K562 (cell line): ENCODE results near the gene PRKAR2B. TPM values are rescaled to one million over a fixed set of nuclear protein-coding genes. Genes with fewer than 3 reads are reported as not detected.

Experiments used
- C11orf30 ChIP-seq: fragments of 450-650 bp; IDR thresholded peaks from 2 replicates; pipeline ENCODE4 v1.6.1; 2016; ENCODE audit warnings: low read depth, mild to moderate bottlenecking
- CBFA2T2 ChIP-seq: fragments of 450-650 bp; conservative IDR thresholded peaks from 2 replicates; pipeline ENCODE4 v1.6.1; 2017; ENCODE audit warnings: mild to moderate bottlenecking
- CBFA2T3 ChIP-seq: fragments of 450-650 bp; IDR thresholded peaks from 2 replicates; pipeline ENCODE4 v1.6.1; 2017
- DNMT1 ChIP-seq: fragments of 450-650 bp; IDR thresholded peaks from 2 replicates; pipeline ENCODE4 v1.6.1; 2016; ENCODE audit warnings: antibody characterized with exemption, mild to moderate bottlenecking
- GATA2 ChIP-seq: sonication (generic); formaldehyde crosslinking; IDR thresholded peaks from 2 replicates; pipeline ENCODE4 v1.4.0; 2020; ENCODE audit warnings: mild to moderate bottlenecking, missing genetic modification reagents
- HNRNPUL1 ChIP-seq: fragments of 200-400 bp; formaldehyde crosslinking; IDR thresholded peaks from 2 replicates; pipeline ENCODE4 v1.6.1; 2017; ENCODE audit warnings: low read length
- KAT7 ChIP-seq: sonication (generic); formaldehyde crosslinking; IDR thresholded peaks from 2 replicates; pipeline ENCODE4 v1.8.0; 2022; ENCODE audit warnings: missing genetic modification reagents, mild to moderate bottlenecking, borderline replicate concordance
- MEIS2 ChIP-seq: fragments of 450-650 bp; IDR thresholded peaks from 2 replicates; pipeline ENCODE4 v1.6.1; 2014; ENCODE audit warnings: mild to moderate bottlenecking; ENCODE audit not compliant: partially characterized antibody
- NFIX ChIP-seq: fragments of 250-450 bp; sonication (Bioruptor Pico); IDR thresholded peaks from 2 replicates; pipeline ENCODE4 v1.4.0; 2020; ENCODE audit warnings: low read depth, mild to moderate bottlenecking, moderate library complexity
- NR2C1 ChIP-seq, 2 experiments: fragments of 450-650 bp; IDR thresholded peaks; 2 replicates each; pipeline ENCODE4 v1.6.1; 2017; ENCODE audit warnings: mild to moderate bottlenecking in 2 of 2, antibody characterized with exemption in 1 of 2, inconsistent platforms in 1 of 2, missing compliant biosample characterization in 1 of 2, missing genetic modification characterization in 1 of 2
- POLR2H ChIP-seq: IDR thresholded peaks from 2 replicates; pipeline ENCODE4 v1.6.1; 2016; ENCODE audit warnings: missing genetic modification characterization, low read depth, mild to moderate bottlenecking, control low read depth, missing compliant biosample characterization, moderate library complexity
- POLR3A ChIP-seq: IDR thresholded peaks from 2 replicates; pipeline ENCODE4 v1.6.1; 2011; ENCODE audit warnings: borderline replicate concordance, mild to moderate bottlenecking, moderate library complexity; ENCODE audit not compliant: insufficient read length, insufficient read depth; ENCODE audit errors: extremely low read depth
- RBM17 ChIP-seq: fragments of 200-400 bp; formaldehyde crosslinking; IDR thresholded peaks from 2 replicates; pipeline ENCODE4 v1.6.1; 2017; ENCODE audit warnings: low read depth, mild to moderate bottlenecking, low read length, borderline replicate concordance
- STAG1 ChIP-seq: sonication (generic); formaldehyde crosslinking; IDR thresholded peaks from 2 replicates; pipeline ENCODE4 v1.5.0; 2020; ENCODE audit warnings: missing genetic modification reagents, borderline replicate concordance
- TEAD1 ChIP-seq, 2 experiments: fragments of 450-650 bp in 1 of 2; sonication (generic) in 1 of 2; formaldehyde crosslinking; IDR thresholded peaks; 2 replicates each; pipeline versions ENCODE4 v1.4.0 to v1.8.0; 2020 to 2022; ENCODE audit warnings: mild to moderate bottlenecking in 2 of 2, missing genetic modification reagents in 1 of 2
- TOE1 ChIP-seq, 2 experiments: fragments of 450-650 bp in 1 of 2; sonication (generic) in 1 of 2; formaldehyde crosslinking in 1 of 2; IDR thresholded peaks; 2 replicates each; pipeline versions ENCODE4 v1.7.1 to v1.8.0; 2016 to 2022; ENCODE audit warnings: borderline replicate concordance in 2 of 2, mild to moderate bottlenecking in 2 of 2, antibody characterized with exemption in 1 of 2, inconsistent platforms in 1 of 2, low read depth in 1 of 2, missing genetic modification reagents in 1 of 2, moderate library complexity in 1 of 2
- ZNF239 ChIP-seq: fragments of 250-450 bp; sonication (Bioruptor Pico); IDR thresholded peaks from 2 replicates; pipeline ENCODE4 v1.4.0; 2020; ENCODE audit warnings: mild to moderate bottlenecking
- ZNF274 ChIP-seq: IDR thresholded peaks from 2 replicates; pipeline ENCODE4 v1.6.1; 2011; ENCODE audit warnings: low read depth, mild to moderate bottlenecking, low read length, moderate library complexity, borderline replicate concordance
- ZNF316 ChIP-seq: fragments of 450-650 bp; IDR thresholded peaks from 2 replicates; pipeline ENCODE4 v1.6.1; 2016
- polyA plus RNA-seq, 8 experiments: library from polyadenylated mRNA; depleted of rRNA in 4 of 8; stranded (reverse) in 5 of 8; unstranded in 3 of 8; fragments of >200 nt; fragmentation: Nextera tagmentation in 2 of 8; fragmentation: Illumina TruSeq in 1 of 8; extraction: Ambion mirVana in 2 of 8; extraction: Trizol in 1 of 8; gene quantifications; 2 replicates each; pipeline versions ENCODE4 v1.2.1 to v1.2.3, GENCODE V29; 2011 to 2014; ENCODE audit warnings: inconsistent platforms in 1 of 8, missing spikeins in 1 of 8
- total RNA-seq, 7 experiments: library from RNA; depleted of rRNA in 6 of 7; stranded (reverse); fragments of >200 nt in 6 of 7; fragmentation: Illumina TruSeq in 2 of 7; extraction: Trizol in 2 of 7; gene quantifications; 2 replicates each; pipeline versions ENCODE4 v1.2.1 to v1.2.3, GENCODE V29; 2011 to 2021; ENCODE audit warnings: low replicate concordance in 1 of 7
- TF ChIP-seq, protein P1 (sequence below): IDR thresholded peaks from 2 replicates; pipeline ENCODE4 v1.6.1; 2012; ENCODE audit warnings: low read depth, low read length, improper control_type of control experiment, borderline replicate concordance
- TF ChIP-seq, protein P2 (sequence below): fragments of 450-650 bp; formaldehyde crosslinking; IDR thresholded peaks from 2 replicates; pipeline ENCODE4 v1.4.0; 2020; ENCODE audit warnings: mild to moderate bottlenecking, moderate library complexity
- TF ChIP-seq, protein P3 (sequence below): sonication (generic); formaldehyde crosslinking; IDR thresholded peaks from 2 replicates; pipeline ENCODE4 v1.4.0; 2020; ENCODE audit warnings: mild to moderate bottlenecking, missing genetic modification reagents

PRKAR2B gene
- total and polyA plus RNA-seq, 9 of the 15 experiments (the other 6 are each of a cell fraction or from before 2014, with no cell fraction given): 59.0 to 173 (median 129) TPM

DNA sequence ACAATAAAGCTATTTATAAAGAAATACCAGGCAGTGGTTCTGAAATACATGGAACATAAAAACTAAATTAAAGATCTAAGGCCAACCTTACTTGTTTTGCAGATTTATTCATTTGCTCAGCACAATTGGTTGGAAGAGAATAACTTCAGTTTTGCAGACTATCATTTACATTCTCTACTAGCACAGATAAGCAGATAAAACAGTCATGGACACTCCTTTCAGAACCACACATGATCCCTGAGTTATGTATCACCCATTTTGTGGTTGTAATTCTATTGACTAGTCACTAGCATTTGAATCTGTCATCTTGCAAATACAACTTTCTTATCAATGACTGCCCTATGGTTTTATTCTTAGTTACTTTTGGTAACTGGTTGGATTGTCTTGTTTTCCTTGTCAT is 45.1 kb downstream of the PRKAR2B start (continued):
- TF ChIP-seq ZNF239 (no peak), CBFA2T3 (peak; percentile 39), RBM17 (no peak), KAT7 (CRISPR knock-in tag) (no peak), DNMT1 (no peak), HNRNPUL1 (no peak), STAG1 (no peak), MEIS2 (peak; percentile 41), ZNF274 (no peak), POLR3A (no peak), TOE1 (IDR thresholded peaks at IDR 0.05; ENCODE audit: borderline replicate concordance) (no peak), TOE1 (CRISPR knock-in tag; IDR thresholded peaks at IDR 0.05; ENCODE audit: borderline replicate concordance, low read depth) (no peak), ZNF316 (peak; percentile 55), TEAD1 (CRISPR knock-in tag; IDR thresholded peaks at IDR 0.05) (peak in 1 of 2 experiments; percentile 57; a peak in 1 of 4 replicates), C11orf30 (peak; percentile 54), POLR2H (tag) (0 out of 2 replicates have a peak, but pooled peaks have one; percentile 16), NR2C1 (IDR thresholded peaks at IDR 0.05) (0 out of 2 replicates have a peak, but pooled peaks have one; percentile 11), NR2C1 (tag; IDR thresholded peaks at IDR 0.05) (no peak), CBFA2T2 (no peak; the same call in 1 of the 2 replicates), NFIX (no peak), GATA2 (CRISPR knock-in tag) (0 out of 2 replicates have a peak, but pooled peaks have one; percentile 43)
- TF ChIP-seq, protein P1, sequence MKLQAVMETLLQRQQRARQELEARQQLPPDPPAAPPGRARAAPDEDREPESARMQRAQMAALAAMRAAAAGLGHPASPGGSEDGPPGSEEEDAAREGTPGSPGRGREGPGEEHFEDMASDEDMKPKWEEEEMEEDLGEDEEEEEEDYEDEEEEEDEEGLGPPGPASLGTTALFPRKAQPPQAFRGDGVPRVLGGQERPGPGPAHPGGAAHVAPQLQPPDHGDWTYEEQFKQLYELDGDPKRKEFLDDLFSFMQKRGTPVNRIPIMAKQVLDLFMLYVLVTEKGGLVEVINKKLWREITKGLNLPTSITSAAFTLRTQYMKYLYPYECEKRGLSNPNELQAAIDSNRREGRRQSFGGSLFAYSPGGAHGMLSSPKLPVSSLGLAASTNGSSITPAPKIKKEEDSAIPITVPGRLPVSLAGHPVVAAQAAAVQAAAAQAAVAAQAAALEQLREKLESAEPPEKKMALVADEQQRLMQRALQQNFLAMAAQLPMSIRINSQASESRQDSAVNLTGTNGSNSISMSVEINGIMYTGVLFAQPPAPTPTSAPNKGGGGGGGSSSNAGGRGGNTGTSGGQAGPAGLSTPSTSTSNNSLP: peak; percentile 26; the same call in 1 of the 2 replicates
- TF ChIP-seq, protein P2, sequence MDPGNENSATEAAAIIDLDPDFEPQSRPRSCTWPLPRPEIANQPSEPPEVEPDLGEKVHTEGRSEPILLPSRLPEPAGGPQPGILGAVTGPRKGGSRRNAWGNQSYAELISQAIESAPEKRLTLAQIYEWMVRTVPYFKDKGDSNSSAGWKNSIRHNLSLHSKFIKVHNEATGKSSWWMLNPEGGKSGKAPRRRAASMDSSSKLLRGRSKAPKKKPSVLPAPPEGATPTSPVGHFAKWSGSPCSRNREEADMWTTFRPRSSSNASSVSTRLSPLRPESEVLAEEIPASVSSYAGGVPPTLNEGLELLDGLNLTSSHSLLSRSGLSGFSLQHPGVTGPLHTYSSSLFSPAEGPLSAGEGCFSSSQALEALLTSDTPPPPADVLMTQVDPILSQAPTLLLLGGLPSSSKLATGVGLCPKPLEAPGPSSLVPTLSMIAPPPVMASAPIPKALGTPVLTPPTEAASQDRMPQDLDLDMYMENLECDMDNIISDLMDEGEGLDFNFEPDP (CRISPR knock-in tag): no peak
- TF ChIP-seq, protein P3, sequence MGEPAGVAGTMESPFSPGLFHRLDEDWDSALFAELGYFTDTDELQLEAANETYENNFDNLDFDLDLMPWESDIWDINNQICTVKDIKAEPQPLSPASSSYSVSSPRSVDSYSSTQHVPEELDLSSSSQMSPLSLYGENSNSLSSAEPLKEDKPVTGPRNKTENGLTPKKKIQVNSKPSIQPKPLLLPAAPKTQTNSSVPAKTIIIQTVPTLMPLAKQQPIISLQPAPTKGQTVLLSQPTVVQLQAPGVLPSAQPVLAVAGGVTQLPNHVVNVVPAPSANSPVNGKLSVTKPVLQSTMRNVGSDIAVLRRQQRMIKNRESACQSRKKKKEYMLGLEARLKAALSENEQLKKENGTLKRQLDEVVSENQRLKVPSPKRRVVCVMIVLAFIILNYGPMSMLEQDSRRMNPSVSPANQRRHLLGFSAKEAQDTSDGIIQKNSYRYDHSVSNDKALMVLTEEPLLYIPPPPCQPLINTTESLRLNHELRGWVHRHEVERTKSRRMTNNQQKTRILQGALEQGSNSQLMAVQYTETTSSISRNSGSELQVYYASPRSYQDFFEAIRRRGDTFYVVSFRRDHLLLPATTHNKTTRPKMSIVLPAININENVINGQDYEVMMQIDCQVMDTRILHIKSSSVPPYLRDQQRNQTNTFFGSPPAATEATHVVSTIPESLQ (CRISPR knock-in tag): no peak
